NCI-H774 (cell line): ENCODE results near the gene PVALB.

Source experiments
- DNase-seq: peaks from one replicate; lab custom pipeline; 2025; lab: John Stamatoyannopoulos, UW

PVALB gene

GRCh38 chr22:36846949-36847348 lies 30.1 kb upstream of the PVALB start:
- no peak for DNase-seq

DNA sequence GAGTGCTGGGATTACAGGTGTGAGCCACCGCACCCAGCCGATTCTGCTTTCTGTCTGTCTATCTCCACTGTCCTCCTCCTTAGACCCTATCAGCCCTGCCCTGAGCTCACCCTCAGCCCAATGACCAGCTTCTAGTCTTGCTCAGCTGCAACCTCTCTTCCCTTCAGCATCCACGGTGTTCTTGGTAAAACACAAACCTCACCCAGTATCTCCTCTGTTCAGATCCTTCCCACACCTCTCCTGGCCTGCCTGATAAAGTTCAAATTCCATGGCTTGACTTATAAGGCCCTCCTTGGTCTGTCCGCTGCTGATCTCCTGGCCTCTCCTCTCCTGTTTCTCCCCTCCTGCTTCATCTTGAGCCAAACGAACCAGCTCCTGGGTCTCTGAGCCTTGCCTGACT lies 29.4 kb upstream of the PVALB start:
- no peak for DNase-seq

- DNase-seq, result no peak
These were observed 23.3 kb upstream of the PVALB start for GRCh38 chr22:36840106-36840505.

DNA sequence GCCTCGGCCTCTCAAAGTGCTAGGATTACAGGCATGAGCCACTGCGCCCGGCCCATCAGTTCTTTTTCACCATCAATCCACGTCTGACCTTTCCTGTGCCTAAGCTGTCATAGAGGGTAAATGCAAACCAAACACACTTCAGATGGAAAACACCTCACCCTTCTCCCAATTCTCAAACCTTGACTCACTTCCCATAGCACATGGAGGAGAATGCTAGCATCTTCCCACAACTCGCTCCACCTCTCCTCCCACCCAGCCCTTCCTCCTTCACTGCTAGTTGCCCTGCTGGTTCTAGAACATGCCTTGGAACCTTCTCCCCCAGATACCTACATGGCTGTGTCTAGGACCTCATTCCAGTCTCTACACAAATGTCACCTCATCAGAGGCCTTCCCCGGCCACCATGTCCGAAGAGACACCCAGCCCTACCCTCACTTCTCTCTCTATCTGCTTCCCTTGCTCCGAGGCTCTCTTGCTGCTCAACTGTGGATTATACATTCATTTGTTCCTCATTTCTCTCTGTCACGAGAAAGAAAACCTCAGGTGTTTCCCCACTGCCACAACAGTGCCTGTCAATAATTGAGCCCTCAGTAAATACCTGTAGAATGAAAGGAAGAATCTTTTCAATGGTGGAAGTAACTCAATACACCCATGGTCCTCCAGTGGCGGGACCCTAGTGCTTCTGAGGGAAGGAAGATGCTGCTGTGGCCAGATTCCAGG lies 22.7 kb upstream of the PVALB start:
- DNase-seq, result no peak

- DNase-seq, result no peak
These were observed 21.5 kb upstream of the PVALB start for GRCh38 chr22:36838119-36839030.

DNA sequence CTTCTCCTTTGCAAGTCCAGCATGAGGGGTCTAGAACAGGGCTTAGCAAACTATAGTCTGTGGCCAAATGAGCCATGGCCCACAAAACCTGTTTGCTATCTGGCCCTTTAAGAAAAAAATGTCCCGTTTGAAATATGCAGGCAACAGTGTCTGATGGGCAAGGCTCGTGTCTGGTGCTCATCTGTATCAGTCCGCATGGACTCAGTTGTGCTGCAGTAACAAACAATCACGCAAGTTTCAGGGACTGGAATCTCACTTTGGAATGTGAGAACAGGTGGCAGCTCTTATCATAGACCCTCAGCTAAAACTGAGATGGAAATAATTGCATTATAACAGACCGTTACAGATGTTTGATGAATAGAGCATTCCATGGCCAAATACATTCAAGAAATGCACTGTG lies 19.1 kb upstream of the PVALB start:
- DNase-seq, result no peak

DNA sequence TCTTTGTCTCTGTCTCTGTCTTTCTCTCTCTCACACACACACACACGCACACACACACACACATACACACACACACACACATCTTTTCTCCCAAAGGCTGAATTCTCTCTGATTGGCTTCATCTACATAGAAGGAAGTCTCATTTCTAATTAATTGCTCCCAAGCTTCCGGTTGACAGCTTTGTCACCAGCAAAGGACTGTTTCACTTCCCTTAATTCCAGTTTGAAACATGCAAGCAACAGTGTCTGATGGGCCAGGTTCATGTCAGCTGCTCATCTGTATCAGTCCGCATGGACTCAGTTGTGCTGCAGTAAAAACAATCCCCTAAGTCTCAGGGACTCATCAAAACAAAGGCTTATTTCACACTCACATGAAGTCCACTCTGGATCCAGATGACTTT lies 16.2 kb upstream of the PVALB start:
- no peak for DNase-seq

GRCh38 chr22:36831717-36832116 lies 14.9 kb upstream of the PVALB start:
- no peak for DNase-seq

DNA sequence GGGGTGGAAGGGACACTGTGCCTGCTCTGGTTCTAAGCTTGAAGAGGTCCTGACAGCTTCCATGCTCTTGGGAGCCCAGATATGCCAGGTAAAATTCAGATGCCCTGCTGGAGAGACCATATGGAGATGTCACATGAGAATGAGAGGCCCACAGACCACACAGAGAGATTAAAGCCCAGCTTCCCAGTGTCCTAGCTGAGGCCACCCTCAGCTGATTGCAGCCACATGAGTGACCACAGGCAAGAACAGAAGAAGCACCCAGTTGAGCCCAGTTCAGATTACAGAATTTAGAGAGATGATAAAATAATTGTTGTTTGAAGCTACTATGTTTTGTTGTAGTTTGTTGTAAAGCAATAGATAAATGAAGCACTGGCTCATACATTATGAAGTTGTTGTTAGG lies 14.4 kb upstream of the PVALB start:
- DNase-seq, result no peak

DNA sequence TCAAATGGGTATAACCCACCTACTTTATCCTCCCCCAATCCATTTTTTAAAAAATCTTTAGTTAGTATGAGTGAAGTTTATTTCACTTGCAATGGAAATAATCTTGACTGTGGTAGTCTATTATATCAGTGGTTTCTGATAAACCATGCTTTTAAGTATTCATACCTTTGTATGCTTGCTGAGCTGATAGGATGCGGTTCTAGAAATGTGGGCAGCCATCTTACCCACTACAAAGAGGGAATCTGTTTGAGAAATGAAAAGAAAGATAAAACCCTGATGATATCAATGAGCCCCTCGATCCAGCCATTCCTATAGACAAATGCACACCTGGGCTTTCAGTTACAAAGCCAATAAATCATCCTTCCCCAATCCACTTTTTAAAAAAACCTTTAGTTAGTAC lies 13.8 kb upstream of the PVALB start:
- no peak for DNase-seq

GRCh38 chr22:36829370-36830002 lies 12.7 kb upstream of the PVALB start:
- no peak for DNase-seq

DNA sequence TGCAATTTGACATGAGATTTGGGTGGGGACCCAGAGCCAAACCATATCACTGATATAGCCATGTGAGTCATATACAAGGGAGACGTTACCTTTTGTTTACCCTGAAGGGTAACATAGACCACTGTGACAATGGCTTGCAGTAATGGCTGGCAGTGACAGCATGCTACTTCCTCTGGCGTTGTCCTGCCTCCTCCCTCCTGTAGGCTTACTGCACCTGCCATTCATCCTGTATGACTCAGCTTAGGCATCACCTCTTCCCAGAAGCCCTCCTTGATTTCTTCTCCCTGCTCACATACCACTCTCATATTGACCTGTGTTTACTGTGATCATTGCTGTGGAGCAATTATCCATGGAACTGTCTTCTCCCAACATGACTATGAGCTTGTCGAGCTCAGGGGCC lies 12.0 kb upstream of the PVALB start:
- no peak for DNase-seq

- no peak for DNase-seq
These were observed 9.4 kb upstream of the PVALB start for GRCh38 chr22:36826262-36826661.

- DNase-seq, result no peak
These were observed 7.8 kb upstream of the PVALB start for GRCh38 chr22:36824655-36825054.

- DNase-seq, result no peak
These were observed 6.5 kb upstream of the PVALB start for GRCh38 chr22:36823186-36823839.

DNA sequence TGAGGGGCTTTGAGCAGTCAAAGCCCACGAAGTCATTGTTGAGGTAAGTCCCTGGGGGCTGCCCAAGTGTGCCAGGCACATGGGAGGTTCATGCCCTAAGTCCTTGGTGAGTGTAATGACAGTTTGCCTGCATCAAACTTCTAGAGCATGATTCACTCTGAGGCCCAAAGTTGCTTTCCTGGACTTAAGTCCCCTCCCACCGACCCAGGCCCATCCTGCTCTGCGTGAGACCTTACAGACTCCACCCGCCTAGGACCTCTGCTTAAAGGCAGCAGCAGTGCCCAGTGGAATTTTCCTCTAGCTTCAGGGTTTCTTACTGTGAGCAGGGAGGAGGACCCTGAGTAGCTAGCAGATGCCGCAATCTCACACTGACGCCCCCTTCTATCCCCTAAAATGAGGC lies 5.7 kb upstream of the PVALB start:
- no peak for DNase-seq

DNA sequence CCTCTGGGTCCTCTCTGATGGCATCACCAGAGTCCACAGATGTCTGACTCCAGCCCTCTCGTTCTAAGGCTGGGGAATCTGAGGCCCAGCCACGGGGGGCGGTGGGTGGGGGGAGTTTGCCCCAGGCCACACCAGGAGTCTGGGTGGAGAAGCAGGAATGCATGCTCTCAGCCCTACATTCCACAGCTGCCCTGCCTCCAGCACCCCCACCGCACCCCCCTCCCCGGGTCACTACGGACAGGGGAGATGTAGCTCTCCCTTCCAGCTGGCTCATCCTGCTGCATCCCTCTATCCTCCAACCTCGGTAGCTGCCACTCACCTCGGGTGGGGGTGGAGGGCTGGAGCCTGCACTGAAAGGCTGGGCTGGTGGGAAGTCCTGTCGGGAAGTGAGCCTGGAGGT lies 2.3 kb upstream of the PVALB start:
- DNase-seq, result no peak

DNA sequence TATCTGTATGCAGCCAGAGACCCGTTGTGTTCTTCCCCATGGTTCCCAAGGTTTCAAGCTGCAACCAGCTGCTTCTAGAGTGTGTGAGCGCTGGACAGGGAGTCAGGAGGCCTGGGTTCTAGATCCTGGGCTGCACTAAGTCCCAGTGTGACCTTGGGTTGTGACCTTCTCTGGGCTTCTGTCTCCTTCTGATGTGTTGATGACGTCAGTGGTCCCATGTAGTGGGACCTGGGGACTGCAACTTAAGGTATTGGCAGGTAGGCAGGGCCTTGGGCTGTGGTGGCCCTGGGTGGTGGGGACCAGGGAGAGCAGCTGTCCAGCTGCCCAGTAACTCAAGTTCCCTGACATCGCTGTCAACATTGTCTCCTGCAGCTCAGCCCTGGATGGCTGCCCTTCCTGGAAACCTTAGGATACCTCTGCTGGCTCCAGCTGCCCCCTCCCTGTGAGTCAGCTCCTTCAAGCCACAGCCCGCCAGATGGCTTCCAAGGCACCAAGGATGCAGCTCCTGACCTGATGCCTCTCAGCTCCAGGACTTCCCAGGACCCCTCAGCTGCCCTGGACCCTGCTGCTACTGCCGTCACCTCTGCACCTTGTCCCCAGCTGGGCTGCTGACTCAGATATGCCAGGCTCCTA lies 1.3 kb upstream of the PVALB start:
- DNase-seq, result no peak

- DNase-seq, result no peak
These were observed 652 bp upstream of the PVALB start for GRCh38 chr22:36817525-36817848.

DNA sequence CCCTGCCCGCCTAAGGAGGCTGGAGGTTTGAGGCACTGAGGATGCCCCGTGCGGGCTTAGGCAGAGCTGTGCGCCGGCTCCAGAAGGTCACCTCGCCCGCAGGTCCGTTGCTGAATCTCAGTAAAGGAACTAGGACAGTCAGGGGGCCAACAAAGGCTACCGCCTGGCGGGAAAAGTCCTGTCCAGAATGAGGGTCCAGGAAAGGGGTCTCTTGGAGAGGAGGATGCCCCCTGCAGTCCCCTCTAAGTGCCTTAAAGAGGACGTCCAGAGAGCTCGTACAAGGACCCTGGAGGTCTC lies 548 bp downstream of the PVALB start:
- no peak for DNase-seq

GRCh38 chr22:36815558-36816338 lies 1.1 kb downstream of the PVALB start:
- DNase-seq, result no peak

- no peak for DNase-seq
These were observed 2.0 kb downstream of the PVALB start for GRCh38 chr22:36814801-36815200.
